Fibroblast of upper back skin (primary cell): ENCODE results near the gene GRIN2A.

ENCODE experiments used
- DNase-seq: peaks from one replicate; pipeline ENCODE4 v3.0.0-alpha.2; 2013

Gene GRIN2A

GRCh38 chr16:9957002-9957401 lies 225.2 kb downstream of the GRIN2A start:
- no peak for DNase-seq

- DNase-seq = no peak
These were observed 226.6 kb downstream of the GRIN2A start for GRCh38 chr16:9955677-9956076.

DNA sequence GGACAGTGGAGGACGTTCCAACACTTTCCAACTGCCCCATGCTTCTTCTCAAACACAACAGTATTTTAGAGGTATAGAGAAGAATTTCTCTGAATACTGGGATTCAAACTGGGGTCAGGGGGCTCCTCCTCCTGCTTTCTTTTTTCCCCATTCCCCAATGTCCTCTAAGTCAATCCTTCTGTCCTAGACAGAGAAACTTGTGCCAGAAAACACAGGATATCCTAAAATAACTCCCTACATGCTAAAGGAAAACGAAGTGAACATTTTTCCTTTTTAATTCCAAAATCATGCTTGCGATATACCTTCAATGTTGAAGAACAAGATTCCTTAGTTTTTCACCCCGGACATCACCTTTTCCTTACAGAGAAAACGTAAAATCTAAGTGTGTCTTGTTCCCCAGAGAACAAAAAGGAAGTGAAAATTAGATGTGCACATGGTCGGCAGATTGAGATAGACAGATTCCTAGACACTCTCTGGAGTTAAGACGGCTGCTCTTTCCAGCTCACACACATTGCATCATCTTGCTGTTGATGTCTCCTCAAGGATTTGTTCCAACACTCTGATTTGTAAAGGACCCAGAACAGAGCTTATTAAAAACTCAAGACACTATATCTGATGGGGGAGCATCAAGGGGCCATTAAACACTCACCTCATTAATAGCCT lies 228.2 kb downstream of the GRIN2A start:
- peak; percentile 30 for DNase-seq

DNA sequence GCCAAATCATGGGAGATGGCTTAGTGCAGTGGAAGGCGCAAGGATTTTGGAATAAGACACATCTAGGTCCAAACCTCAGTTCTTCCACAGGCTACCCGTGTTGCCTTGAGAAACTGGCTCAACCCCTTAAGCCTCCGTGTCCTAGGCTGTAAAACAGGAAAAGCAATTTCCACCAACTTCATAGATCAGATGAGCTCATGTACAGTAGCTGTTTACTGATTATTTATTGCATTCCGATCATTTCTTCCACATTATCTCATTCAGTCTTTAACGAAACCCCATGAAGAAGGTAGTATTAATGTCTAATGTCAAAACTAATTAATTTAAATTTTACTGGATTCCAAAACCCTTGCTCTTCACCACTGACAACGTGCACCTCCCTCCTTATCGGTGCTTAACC lies 231.6 kb downstream of the GRIN2A start:
- DNase-seq = peak; percentile 27

DNA sequence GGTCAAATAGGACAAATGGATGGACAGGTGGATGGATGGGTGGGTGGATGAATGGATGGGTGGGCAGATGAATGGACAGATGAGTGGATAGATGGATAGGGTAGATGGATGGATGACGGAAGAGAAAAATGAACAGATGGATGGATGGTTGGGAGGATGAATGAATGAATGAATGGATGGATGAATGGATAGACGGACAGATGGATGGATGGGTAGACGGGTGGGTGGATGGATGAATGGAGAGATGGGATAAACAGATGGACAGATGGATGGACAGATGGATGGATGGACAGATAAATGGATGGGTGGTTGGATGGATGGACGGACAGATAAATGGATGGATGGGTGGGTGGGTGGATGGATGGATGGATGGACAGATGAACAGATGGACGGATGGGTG lies 232.8 kb downstream of the GRIN2A start:
- DNase-seq = no peak

- no peak for DNase-seq
These were observed 233.3 kb downstream of the GRIN2A start for GRCh38 chr16:9948933-9949332.

GRCh38 chr16:9946022-9946720 lies 236.1 kb downstream of the GRIN2A start:
- DNase-seq = no peak

DNA sequence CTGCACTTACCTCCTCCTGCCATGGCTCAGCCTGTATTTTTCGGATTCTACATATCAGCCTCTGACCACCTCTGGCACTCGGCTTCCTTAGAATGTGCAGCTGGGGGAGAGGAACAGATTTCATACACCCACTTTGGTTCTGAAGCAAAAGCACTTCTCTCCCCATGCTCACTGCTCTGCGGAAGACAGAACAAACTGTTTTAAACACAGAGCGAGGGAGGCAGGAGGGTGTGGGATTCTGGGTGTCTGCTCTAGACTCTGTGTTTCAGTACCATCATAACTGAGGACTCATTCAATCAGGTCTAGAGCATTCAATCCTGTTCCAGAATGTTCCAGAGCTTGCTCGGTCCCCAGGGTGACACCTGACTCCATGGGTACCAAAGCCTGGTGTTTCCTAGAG lies 239.1 kb downstream of the GRIN2A start:
- DNase-seq = no peak

DNA sequence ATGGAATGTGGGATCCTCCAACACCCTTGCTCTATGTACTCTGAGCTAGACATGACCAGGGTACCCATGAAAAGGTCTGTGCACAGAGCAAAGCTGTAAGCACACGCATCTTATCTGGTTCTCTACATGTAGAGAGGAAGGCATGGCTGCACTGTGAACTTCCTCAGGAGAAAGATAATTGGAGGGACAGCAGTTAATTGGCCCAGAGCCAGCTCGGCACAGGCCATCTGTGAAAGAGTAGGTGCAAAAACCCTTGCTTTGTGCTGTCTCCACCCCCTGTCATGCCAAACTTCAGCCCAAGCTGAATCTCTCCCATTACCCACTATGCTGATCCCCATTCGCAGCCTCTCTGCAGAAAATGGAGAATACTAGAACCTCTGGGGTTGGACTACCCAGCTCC lies 241.0 kb downstream of the GRIN2A start:
- DNase-seq = no peak

DNA sequence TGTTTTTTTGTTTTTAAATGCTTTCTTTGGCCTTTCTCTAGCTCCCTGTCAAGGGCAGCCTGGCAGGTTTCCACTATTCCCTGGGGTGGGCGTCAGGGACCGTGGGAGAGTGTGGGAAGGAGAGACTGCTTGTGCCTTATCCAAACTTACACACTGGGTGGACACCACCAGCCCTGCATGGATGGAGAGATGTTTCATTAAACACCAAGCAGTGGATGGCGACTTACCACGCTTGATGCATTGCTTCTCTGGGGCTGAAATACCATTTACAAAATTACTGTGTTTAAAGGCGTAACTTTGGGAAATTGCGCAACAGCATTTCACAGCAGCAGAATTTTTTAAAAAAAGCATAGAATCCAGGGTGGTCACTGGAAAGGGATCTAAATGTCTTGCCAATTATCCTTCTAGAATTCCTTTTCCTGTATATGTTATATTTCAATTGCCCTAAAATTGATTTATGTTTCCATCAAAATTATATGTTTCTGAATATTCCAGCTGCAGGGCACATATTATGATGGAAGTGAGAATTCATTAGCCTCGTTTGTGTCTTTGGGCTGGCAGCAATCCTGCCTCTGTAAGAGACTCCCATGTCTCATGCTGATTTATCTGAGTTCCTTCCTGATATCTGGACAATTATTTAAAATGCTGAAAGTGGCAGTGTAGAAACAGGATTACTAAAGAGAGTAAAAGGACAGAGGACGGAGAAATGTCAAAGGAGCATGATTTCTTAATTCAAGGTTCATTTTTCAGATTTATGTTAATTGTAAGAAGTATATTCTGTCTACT lies 247.3 kb downstream of the GRIN2A start:
- peak; percentile 21 for DNase-seq

DNA sequence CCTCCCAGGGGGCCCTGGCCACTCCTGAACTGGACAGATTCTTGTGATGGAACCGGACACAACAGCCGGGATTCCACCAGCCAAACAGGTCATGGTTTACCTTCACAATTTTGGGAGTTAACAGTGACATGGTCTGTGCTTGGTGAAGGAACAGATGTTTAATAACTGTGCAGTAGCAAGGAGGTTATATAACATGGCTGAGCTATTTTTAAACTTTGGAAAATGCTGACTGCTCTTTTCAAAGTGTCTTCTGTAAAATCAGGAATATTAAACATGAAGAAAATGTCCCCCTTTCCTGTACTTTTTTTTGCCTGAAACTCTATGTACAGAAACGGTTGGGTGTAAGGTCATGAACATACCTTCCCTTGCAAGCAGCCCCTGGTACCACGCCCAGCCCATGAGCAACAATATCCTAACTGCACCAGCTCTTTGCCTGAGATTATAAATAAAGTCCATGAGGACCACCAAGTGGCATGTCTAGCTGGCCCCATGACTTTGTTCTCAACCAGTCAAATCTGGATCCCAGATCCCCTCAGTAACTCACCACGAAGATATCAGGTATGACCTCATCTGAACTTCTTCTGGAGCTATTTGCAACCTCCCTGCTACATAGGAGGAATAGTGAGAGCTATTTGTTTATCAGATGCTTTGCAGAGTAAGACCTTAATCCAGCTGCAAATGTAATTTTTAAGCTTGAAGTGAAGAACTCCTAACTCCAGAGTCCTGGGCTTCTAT lies 249.1 kb downstream of the GRIN2A start:
- DNase-seq = no peak

DNA sequence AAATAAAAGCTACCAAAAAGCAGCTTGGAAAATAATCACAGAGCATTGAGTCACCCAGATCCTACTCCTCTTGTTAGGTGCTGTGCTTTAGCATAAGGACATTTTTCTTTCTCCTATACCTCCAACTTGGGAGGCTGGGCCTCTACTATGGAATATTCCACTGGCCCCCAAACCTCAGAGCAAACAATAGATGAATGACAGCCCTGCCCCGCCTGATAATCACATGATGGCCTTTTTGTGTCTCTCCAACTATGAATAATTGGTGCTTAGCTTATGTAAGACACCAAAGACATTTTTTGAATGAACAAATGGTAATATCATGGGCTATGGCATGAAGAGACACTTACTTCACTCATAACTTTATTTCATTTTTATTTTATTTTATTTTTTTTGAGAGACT lies 250.2 kb downstream of the GRIN2A start:
- no peak for DNase-seq

- DNase-seq = no peak
These were observed 252.4 kb downstream of the GRIN2A start for GRCh38 chr16:9929836-9930235.

DNA sequence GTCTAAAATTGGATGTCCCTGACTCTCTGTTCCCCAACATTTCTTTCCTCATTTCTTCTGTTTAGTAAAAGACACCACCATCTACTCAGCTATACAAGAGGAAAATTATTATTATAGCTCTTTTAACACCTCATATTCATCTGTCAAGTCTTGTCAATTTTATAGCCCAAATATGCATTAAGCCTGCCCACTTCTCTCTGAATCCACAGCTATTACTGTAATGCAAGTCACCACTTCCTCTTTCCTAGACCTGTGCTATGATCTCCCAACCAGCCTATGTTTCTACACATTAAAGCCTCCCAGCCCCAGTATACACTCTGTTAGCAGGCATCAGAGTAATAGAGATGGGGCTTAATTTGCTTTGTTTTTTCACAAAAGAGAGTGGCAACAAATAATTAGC lies 252.9 kb downstream of the GRIN2A start:
- DNase-seq = no peak

DNA sequence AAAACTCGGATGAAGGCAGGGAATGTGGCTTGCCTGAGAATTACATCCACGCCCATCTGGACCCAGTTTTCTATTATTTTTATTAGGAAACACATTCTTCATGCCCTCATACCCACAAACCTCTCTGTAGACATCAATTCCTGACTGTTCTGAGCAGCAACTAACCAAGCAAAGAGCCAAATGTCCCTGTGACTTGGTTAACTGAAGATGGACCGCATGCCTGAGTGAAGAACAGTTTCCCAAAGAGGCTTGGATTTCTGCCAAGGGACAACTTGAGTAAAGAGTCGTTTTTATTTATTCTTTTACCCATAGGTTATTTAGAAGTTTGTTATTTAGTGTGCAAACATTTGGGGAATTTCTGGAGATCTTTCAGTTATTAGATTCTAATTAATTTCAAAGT lies 259.8 kb downstream of the GRIN2A start:
- DNase-seq = peak; percentile 1

DNA sequence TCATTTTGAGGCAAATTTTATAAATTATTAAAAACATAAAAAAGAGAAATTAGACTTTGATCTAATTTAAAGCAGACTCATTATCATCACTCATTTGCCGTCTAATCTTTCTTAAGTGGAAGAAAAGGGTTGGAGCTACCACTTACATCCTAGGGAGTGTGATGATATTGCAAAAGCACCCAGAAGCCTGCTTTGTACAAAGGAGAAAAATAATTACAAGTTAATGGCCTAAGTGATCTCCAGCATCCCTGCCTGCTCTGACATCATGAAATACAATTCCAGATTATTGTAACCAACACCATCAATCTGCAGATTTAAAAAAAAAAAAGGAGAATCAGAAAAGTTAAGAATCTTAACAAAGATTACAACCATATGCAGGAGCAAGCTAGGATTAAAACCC lies 260.2 kb downstream of the GRIN2A start:
- no peak for DNase-seq

- no peak for DNase-seq
These were observed 262.8 kb downstream of the GRIN2A start for GRCh38 chr16:9919460-9919859.

DNA sequence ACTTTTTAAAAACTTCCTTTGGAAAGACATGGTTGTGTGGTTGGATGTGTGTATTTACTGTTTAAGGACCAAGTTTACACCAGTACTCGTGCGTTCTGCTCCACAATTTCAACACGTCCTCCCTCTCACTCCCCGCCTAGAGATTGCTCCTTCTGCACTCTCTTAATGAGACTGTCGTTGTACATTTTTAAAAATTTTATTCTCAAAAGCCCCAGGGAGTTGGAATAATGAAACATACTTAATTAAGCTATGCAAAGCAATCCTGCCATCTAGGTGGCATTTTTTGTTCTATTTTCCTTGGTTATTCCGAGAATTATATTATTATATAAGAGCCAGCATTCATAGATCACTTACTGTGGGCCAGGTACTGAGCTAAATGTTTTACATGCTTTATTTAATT lies 264.5 kb downstream of the GRIN2A start:
- DNase-seq = no peak

- DNase-seq = no peak
These were observed 268.5 kb downstream of the GRIN2A start for GRCh38 chr16:9913604-9914326.

GRCh38 chr16:9911989-9912388 lies 270.2 kb downstream of the GRIN2A start:
- DNase-seq = no peak

DNA sequence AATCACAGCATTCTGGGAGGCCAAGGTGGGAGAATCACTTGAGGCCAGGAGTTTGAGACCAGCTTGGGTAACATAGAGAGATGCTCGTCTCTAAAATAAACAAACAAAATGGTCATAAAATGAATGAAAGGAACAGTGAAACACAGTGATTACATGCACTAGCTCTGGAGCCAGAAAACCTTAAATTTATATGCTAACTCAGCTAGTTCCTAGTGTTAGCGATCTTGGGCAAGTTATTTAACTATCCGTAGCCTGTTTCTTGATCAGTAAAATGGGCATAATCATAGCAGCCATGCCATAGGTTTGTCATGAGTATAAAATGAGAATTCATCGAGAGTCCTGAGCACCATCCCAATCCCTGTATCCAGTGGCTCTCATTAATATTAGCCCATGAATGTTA lies 271.0 kb downstream of the GRIN2A start:
- no peak for DNase-seq

GRCh38 chr16:9909072-9909825 lies 273.0 kb downstream of the GRIN2A start:
- no peak for DNase-seq
